Spleen (tissue), 11 donors: ENCODE measurements around the gene DICER1. TPM values are rescaled to one million over a fixed set of nuclear protein-coding genes. Genes with fewer than 3 reads are reported as not detected.
A peak's percentile ranks its signal among the peaks of the same experiment; 100 is the strongest.
"Not testable (repeated sequence)": the region's sequence is repeated elsewhere in the genome, so short reads cannot be mapped to it uniquely, and the experiment has no call there.

Source experiments
- DNase-seq: peaks from one replicate; pipeline ENCODE4 v3.0.0-alpha.2; 2020
- H3K27ac ChIP-seq, 8 donors: fragments of 200-600 bp; sonication (generic) in 7 of 8; 1 replicate in 4 of 8; 2 replicates in 4 of 8; pipeline versions ENCODE4 v1.5.0 to v1.8.0; 2016 to 2021; ENCODE audit warnings: inconsistent platforms in 4 of 8, mild to moderate bottlenecking in 4 of 8, moderate library complexity in 1 of 8
- H3K27me3 ChIP-seq, 7 donors: fragments of 200-600 bp; sonication (generic) in 6 of 7; replicated peaks in 1 of 7; 1 replicate in 4 of 7; 2 replicates in 3 of 7; pipeline versions ENCODE4 v1.5.0 to v1.8.0; 2016 to 2021; ENCODE audit warnings: inconsistent platforms in 3 of 7, mild to moderate bottlenecking in 1 of 7
- H3K36me3 ChIP-seq, 6 donors: fragments of 200-600 bp; sonication (generic) in 5 of 6; 1 replicate in 4 of 6; 2 replicates in 2 of 6; pipeline versions ENCODE4 v1.5.0 to v1.8.0; 2016 to 2021; ENCODE audit warnings: inconsistent platforms in 2 of 6
- H3K4me1 ChIP-seq, 6 donors: fragments of 200-600 bp; sonication (generic) in 5 of 6; 1 replicate in 3 of 6; 2 replicates in 3 of 6; pipeline versions ENCODE4 v1.5.0 to v1.8.0; 2016 to 2021; ENCODE audit warnings: inconsistent platforms in 3 of 6
- H3K4me3 ChIP-seq, 8 donors: fragments of 200-600 bp; sonication (generic) in 7 of 8; 1 replicate in 4 of 8; 2 replicates in 4 of 8; pipeline versions ENCODE4 v1.5.0 to v1.8.0; 2016 to 2021; ENCODE audit warnings: inconsistent platforms in 4 of 8, mild to moderate bottlenecking in 4 of 8, moderate library complexity in 2 of 8
- H3K9me3 ChIP-seq, 8 donors: fragments of 200-600 bp; sonication (generic) in 7 of 8; 1 replicate in 4 of 8; 2 replicates in 4 of 8; pipeline versions ENCODE4 v1.5.0 to v1.8.0; 2016 to 2021; ENCODE audit warnings: inconsistent platforms in 4 of 8
- CTCF ChIP-seq, 11 experiments: fragments of 200-600 bp in 7 of 11; fragments of 450-650 bp in 4 of 11; sonication (generic) in 4 of 11; IDR thresholded peaks in 8 of 11; conservative IDR thresholded peaks in 3 of 11; 1 replicate in 7 of 11; 2 replicates in 4 of 11; pipeline versions ENCODE4 v1.4.0 to v1.8.0; 2016 to 2021; ENCODE audit warnings: antibody characterized with exemption in 11 of 11, inconsistent platforms in 4 of 11, mild to moderate bottlenecking in 1 of 11
- POLR2A ChIP-seq, 3 donors: fragments of 450-650 bp; IDR thresholded peaks; one replicate each; pipeline ENCODE4 v1.5.1; 2017; ENCODE audit warnings: antibody characterized with exemption in 3 of 3, mild to moderate bottlenecking in 1 of 3
- POLR2AphosphoS5 ChIP-seq, 3 donors: sonication (generic); formaldehyde crosslinking; IDR thresholded peaks; one replicate each; pipeline ENCODE4 v1.5.1; 2017; ENCODE audit warnings: antibody characterized with exemption in 3 of 3
- WGBS, 5 donors: extraction: QIAGEN DNeasy Blood & Tissue Kit in 3 of 5; methylation state at CpG; one replicate each; pipeline versions ENCODE4 v1.1.5 to v1.1.7; 2013 to 2018; 5-methylcytosine and 5-hydroxymethylcytosine counted together
- intact Hi-C: fragments of 100-400 bp; cut with DNase I; formaldehyde crosslinking; loops from one replicate; pipeline ENCODE4 v1.15.0; 2023; ENCODE audit warnings: low total_unique reads
- polyA plus RNA-seq, 3 donors: library from polyadenylated mRNA; stranded (reverse); fragments of 200-250 nt; gene quantifications; one replicate each; pipeline ENCODE4 v1.2.1, GENCODE V29; 2013
- total RNA-seq, 7 donors: library from RNA; depleted of rRNA in 3 of 7; stranded (reverse); fragments of >200 nt in 3 of 7; fragmentation: NEBNext Ultra II Directional in 4 of 7; extraction: Animal tissue kit (Norgen Biotek cat#: 25700) in 4 of 7; gene quantifications; one replicate each; pipeline versions ENCODE4 v1.1.0 to v1.2.1, GENCODE V29; 2016 to 2021
- donor health status: healthy with polysubstance abuse.
- donor health status: DM: no; HTN: no; CAD: no; lungs with moderate emphysema.
- donor health status: DM: no; HTN: no; CAD: no.
- donor health status: Bipolar disorder and iron deficiency.
- donor health status: healthy.
- donor health status: DM: no; HTN: no; CAD: no.
- donor health status: DM: yes; HTN: yes; CAD: no.

DICER1 gene
- total and polyA plus RNA-seq, 10 donors: 7.1 to 124 (median 73.5) TPM

GRCh38 chr14:95142208-95142607 is 15.1 kb downstream of the DICER1 start:
- no peak for TF ChIP-seq CTCF (IDR thresholded peaks at IDR 0.05 in 8 of 11, conservative IDR thresholded peaks at IDR 0.05 in 3 of 11)
- no peak for TF ChIP-seq POLR2A (IDR thresholded peaks at IDR 0.05)
- no peak for TF ChIP-seq POLR2AphosphoS5 (IDR thresholded peaks at IDR 0.05)
- Histone ChIP-seq H3K36me3 (peaks cover 0 to 15% (median 0%) of the 10 kb centered on the region in 6 donors), H3K27me3 (no peaks in the 10 kb centered on the region), H3K9me3 (peaks cover 8 to 25% (median 21%) of the 10 kb centered on the region in 8 donors), H3K4me3 (no peak overlapping the region), H3K27ac (peak overlapping the region in 1 of 8 donors; percentile 61), H3K4me1 (peaks cover 38 to 90% (median 76%) of the 10 kb centered on the region in 6 donors)
- 94 to 99% (median 97%) methylated on average over 2 of the region's 2 CpGs for WGBS, 5 donors
- intact Hi-C loops: no loop called here
- DNase-seq: no peak

- WGBS, 5 donors: 63 to 88% (median 72%) methylated on average over 1 of the region's 1 CpG
- H3K4me3 ChIP-seq: no peak overlapping the region
- H3K4me1 ChIP-seq: peaks cover 38 to 87% (median 75%) of the 10 kb centered on the region in 6 donors
- peaks cover 8 to 25% (median 21%) of the 10 kb centered on the region in 8 donors for H3K9me3 ChIP-seq
- intact Hi-C loops: no loop called here
- no peak for DNase-seq
- TF ChIP-seq POLR2AphosphoS5 (IDR thresholded peaks at IDR 0.05) (no peak), CTCF (IDR thresholded peaks at IDR 0.05 in 8 of 11, conservative IDR thresholded peaks at IDR 0.05 in 3 of 11) (no peak), POLR2A (IDR thresholded peaks at IDR 0.05) (no peak)
- peaks cover 0 to 14% (median 0%) of the 10 kb centered on the region in 6 donors for H3K36me3 ChIP-seq
- H3K27ac ChIP-seq: peak overlapping the region in 3 of 8 donors; percentile 1 to 77 (median 61)
- H3K27me3 ChIP-seq: no peaks in the 10 kb centered on the region
Observed at GRCh38 chr14:95141684-95142083, 15.6 kb downstream of the DICER1 start.

GRCh38 chr14:95140060-95140858 is 17.1 kb downstream of the DICER1 start:
- 58 to 61% (median 60%) methylated on average over 5 of the region's 5 CpGs for WGBS, 5 donors
- H3K4me1 ChIP-seq: peaks cover 43 to 93% (median 75%) of the 10 kb centered on the region in 6 donors
- no peak for DNase-seq
- H3K36me3 ChIP-seq: peaks cover 0 to 8% (median 0%) of the 10 kb centered on the region in 6 donors
- peaks cover 8 to 12% (median 10%) of the 10 kb centered on the region in 8 donors for H3K9me3 ChIP-seq
- TF ChIP-seq POLR2A (IDR thresholded peaks at IDR 0.05) (no peak), POLR2AphosphoS5 (IDR thresholded peaks at IDR 0.05) (no peak), CTCF (IDR thresholded peaks at IDR 0.05 in 8 of 11, conservative IDR thresholded peaks at IDR 0.05 in 3 of 11) (no peak)
- no peak overlapping the region for H3K4me3 ChIP-seq
- intact Hi-C loops: no loop called here
- peak overlapping the region; percentile 9 to 79 (median 49) for H3K27ac ChIP-seq
- H3K27me3 ChIP-seq: no peaks in the 10 kb centered on the region

GRCh38 chr14:95138876-95139275 is 18.5 kb downstream of the DICER1 start:
- intact Hi-C loops: no loop called here
- no peak for TF ChIP-seq POLR2A (IDR thresholded peaks at IDR 0.05)

GRCh38 chr14:95138455-95138854 is 18.9 kb downstream of the DICER1 start:
- intact Hi-C loops, H3K9me3 ChIP-seq, DNase-seq, H3K36me3 ChIP-seq, H3K4me3 ChIP-seq, H3K27me3 ChIP-seq: not testable (repeated sequence)
- 85 to 90% (median 87%) methylated on average over 4 to 5 of the region's 5 CpGs for WGBS, 5 donors
- Histone ChIP-seq H3K4me1 (peaks cover 38 to 96% (median 77%) of the 10 kb centered on the region in 6 donors), H3K27ac (peak overlapping the region in 5 of 8 donors; percentile 27 to 63 (median 60))

More at GRCh38 chr14:95138876-95139275, 18.5 kb downstream of the DICER1 start:
- peaks cover 0 to 8% (median 0%) of the 10 kb centered on the region in 6 donors for H3K36me3 ChIP-seq
- DNase-seq: no peak
- peaks cover 42 to 98% (median 78%) of the 10 kb centered on the region in 6 donors for H3K4me1 ChIP-seq
- peak overlapping the region in 1 of 8 donors; percentile 61 for H3K27ac ChIP-seq
- 100% methylated on average over 1 of the region's 1 CpG; no CpG with 5 or more reads in 4 of the 5 donors for WGBS, 5 donors
- no peaks in the 10 kb centered on the region for H3K9me3 ChIP-seq
- no peaks in the 10 kb centered on the region for H3K27me3 ChIP-seq
- H3K4me3 ChIP-seq: no peak overlapping the region
